ENCODE measurements around the gene SLF2. TPM values are rescaled to one million over a fixed set of nuclear protein-coding genes. Genes with fewer than 3 reads are reported as not detected.
A peak's percentile ranks its signal among the peaks of the same experiment; 100 is the strongest.

The SLF2 gene
- total and polyA plus RNA-seq, 8 donors: 9.5 to 16.8 (median 11.8) TPM

DNA sequence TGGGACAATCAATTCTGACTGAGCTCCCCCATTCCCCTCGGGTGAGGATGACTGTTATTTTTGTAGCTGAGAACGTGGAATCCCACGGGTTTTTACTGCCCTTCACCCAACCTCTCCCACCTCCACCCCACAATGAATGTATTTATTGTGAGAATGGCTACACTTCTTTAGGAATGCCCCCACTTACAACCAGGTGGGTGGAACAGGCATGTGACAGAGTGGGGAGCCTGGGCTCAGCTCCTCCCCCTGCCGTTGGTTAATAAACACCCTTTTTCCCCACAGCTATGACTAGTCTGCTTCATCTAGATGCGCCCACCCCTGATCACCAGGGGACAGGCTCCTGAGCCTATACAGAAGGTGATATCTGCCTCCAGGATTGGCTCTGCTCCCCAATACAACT is 72.6 kb downstream of the SLF2 start:
- no peak for FAIRE-seq

DNA sequence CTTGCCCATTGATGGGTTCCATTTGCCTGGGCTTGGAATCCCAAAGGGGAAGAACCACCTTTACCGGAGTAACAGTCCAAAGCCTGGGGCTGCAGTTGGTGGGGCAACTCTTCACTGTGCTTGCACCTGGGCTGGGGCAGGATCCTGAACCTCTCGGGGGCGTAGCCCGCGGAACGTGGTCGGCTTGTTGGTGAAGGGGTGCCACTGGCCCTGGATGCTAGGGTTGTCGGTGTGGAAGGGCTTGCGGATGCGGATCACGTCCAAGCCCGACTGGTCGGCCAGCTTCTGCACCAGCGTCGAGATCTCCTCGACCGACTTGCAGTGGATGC is 73.8 kb downstream of the SLF2 start:
- intact Hi-C loops (cut with DNase I): no loop called here
- WGBS, 2 donors: 5 to 6% methylated on average over 17 of the region's 17 CpGs
- peak overlapping the region; percentile 74 to 96 (median 84) for H3K4me3 ChIP-seq
- H3K36me3 ChIP-seq: peaks cover 0 to 3% (median 0%) of the 10 kb centered on the region in 3 donors
- ATAC-seq: peak in 2 of 4 donors; percentile 3 to 19
- no peaks in the 10 kb centered on the region for H3K27me3 ChIP-seq
- TF ChIP-seq, protein P1, sequence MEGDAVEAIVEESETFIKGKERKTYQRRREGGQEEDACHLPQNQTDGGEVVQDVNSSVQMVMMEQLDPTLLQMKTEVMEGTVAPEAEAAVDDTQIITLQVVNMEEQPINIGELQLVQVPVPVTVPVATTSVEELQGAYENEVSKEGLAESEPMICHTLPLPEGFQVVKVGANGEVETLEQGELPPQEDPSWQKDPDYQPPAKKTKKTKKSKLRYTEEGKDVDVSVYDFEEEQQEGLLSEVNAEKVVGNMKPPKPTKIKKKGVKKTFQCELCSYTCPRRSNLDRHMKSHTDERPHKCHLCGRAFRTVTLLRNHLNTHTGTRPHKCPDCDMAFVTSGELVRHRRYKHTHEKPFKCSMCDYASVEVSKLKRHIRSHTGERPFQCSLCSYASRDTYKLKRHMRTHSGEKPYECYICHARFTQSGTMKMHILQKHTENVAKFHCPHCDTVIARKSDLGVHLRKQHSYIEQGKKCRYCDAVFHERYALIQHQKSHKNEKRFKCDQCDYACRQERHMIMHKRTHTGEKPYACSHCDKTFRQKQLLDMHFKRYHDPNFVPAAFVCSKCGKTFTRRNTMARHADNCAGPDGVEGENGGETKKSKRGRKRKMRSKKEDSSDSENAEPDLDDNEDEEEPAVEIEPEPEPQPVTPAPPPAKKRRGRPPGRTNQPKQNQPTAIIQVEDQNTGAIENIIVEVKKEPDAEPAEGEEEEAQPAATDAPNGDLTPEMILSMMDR (IDR thresholded peaks at IDR 0.05): no peak
- no peak for DNase-seq
- H3K4me1 ChIP-seq: peaks cover 7 to 27% (median 14%) of the 10 kb centered on the region in 3 donors
- FAIRE-seq: no peak
- no peaks in the 10 kb centered on the region for H3K9me3 ChIP-seq
- H3K27ac ChIP-seq: peak overlapping the region in 1 of 4 donors; percentile 62

More for the DNA sequence above, 72.6 kb downstream of the SLF2 start:
- ATAC-seq (no peak), DNase-seq (peak in 1 of 6 donors; percentile 40)
- peaks cover 0 to 3% (median 0%) of the 10 kb centered on the region in 3 donors for H3K36me3 ChIP-seq
- TF ChIP-seq, protein P1 (IDR thresholded peaks at IDR 0.05): no peak
- H3K4me3 ChIP-seq: no peak overlapping the region
- H3K27me3 ChIP-seq: no peaks in the 10 kb centered on the region
- H3K9me3 ChIP-seq: no peaks in the 10 kb centered on the region
- intact Hi-C loops (cut with DNase I): no loop called here
- H3K4me1 ChIP-seq: peaks cover 7 to 27% (median 14%) of the 10 kb centered on the region in 3 donors
- no peak overlapping the region for H3K27ac ChIP-seq
- 30 to 36% methylated on average over 5 of the region's 5 CpGs for WGBS, 2 donors

DNA sequence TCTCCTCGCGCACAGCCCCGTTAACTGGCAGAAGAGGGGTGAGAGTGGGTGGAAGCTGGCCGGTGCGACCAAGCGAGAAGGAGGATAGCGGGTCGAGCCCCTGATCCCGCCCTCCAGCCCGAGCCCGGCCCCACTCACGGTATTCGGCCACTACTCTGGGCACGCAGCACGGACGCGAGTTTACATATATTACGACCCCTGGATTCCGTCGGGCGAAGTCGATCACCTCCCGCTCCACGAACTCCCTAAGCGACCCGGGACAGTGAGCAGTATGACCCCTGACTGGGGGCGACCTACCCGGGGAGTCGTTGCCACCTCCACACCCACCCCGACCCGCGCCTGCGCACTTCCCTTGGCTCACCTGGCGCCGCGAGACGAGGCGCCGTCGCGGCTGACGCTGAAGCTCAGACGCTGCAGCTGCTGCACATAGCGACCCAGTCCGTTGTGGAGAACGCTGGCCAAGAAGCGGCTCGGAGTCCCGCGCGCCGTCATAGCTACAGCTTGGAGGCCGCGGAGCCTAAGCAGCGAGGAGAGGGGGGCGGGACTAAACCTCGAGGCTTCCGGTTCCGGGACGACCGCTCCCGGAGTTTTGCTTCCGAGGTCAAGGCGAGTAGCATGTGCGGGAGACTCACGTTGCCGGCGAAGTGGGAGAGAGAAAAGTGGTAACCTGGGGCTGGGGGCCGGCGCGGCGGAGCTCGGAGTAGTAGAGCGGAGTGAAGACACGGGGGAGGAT is 74.4 kb downstream of the SLF2 start, which contains the start of the genes MRPL43 and TWNK:
Gene MRPL43, minus strand, starts transcription at position 546 of the 733 bp plus-strand sequence. Its CDS starts 54 bp downstream, at position 492.
Gene TWNK, plus strand, starts transcription at position 592 of the 733 bp plus-strand sequence. CDS start 668 bp downstream, outside the sequence.
- ATAC-seq (peak; percentile 87 to 96 (median 94)), DNase-seq (peak; percentile 76 to 92 (median 86)), FAIRE-seq (no peak)
- Histone ChIP-seq H3K4me1 (peaks cover 7 to 27% (median 14%) of the 10 kb centered on the region in 3 donors), H3K36me3 (peaks cover 0 to 3% (median 0%) of the 10 kb centered on the region in 3 donors), H3K9me3 (no peaks in the 10 kb centered on the region), H3K27me3 (no peaks in the 10 kb centered on the region), H3K4me3 (peak within 1 kb of the TSS; percentile 74 to 96 (median 84)), H3K27ac (peak within 1 kb of the TSS; percentile 35 to 72 (median 66))
- TF ChIP-seq, protein P1 (IDR thresholded peaks at IDR 0.05): no peak
- intact Hi-C loops (cut with DNase I): no loop called here
- WGBS, 2 donors: 1% methylated on average over 72 to 75 of the region's 75 CpGs

DNA sequence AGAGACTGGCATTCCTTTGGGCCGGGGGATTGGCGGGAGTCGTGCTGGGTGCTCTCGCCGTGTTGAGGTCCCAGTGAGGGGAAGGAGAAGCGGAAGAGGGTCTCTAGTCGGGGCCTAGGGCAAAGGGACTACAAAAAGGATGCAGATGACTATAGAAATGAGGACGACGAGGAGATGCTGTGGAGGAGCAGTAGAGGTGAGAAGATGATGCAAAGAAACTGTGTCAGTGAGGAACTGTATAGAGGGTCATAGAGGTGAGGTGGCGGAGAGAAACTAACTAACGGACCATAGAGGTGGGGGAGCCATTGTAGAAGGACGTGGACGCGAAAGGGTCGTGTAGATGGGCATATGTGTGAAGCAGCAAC is 74.9 kb downstream of the SLF2 start:
- no peak for FAIRE-seq
- TF ChIP-seq, protein P1 (IDR thresholded peaks at IDR 0.05): no peak
- H3K27ac ChIP-seq: peak overlapping the region in 2 of 4 donors; percentile 35 to 70
- H3K4me1 ChIP-seq: peaks cover 7 to 27% (median 14%) of the 10 kb centered on the region in 3 donors
- H3K27me3 ChIP-seq: no peaks in the 10 kb centered on the region
- no peak for DNase-seq
- peak overlapping the region; percentile 74 to 96 (median 84) for H3K4me3 ChIP-seq
- WGBS, 2 donors: 2 to 4% methylated on average over 15 of the region's 15 CpGs
- no peak for ATAC-seq
- H3K9me3 ChIP-seq: no peaks in the 10 kb centered on the region
- peaks cover 0 to 3% (median 0%) of the 10 kb centered on the region in 3 donors for H3K36me3 ChIP-seq
- intact Hi-C loops (cut with DNase I): no loop called here

DNA sequence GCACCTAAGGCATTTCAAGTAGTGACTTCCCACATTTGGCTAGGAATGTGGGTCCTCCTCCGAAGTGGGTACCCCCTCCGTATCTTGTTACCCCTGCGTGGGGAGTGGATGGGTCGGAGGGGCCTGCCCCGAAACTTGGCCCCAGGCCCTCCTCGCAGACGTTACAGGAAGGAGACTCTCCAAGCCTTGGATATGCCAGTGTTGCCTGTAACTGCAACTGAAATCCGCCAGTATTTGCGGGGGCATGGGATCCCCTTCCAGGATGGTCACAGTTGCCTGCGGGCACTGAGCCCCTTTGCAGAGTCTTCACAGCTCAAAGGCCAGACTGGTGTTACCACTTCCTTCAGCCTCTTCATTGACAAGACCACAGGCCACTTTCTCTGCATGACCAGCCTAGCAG is 75.4 kb downstream of the SLF2 start:
- no peaks in the 10 kb centered on the region for H3K27me3 ChIP-seq
- no peak overlapping the region for H3K27ac ChIP-seq
- H3K4me1 ChIP-seq: peaks cover 7 to 27% (median 14%) of the 10 kb centered on the region in 3 donors
- ATAC-seq (no peak), DNase-seq (peak in 2 of 6 donors; percentile 31 to 37), FAIRE-seq (no peak)
- H3K36me3 ChIP-seq: peaks cover 0 to 3% (median 0%) of the 10 kb centered on the region in 3 donors
- TF ChIP-seq, protein P1 (IDR thresholded peaks at IDR 0.05): no peak
- 53 to 58% methylated on average over 10 of the region's 10 CpGs for WGBS, 2 donors
- H3K9me3 ChIP-seq: no peaks in the 10 kb centered on the region
- intact Hi-C loops (cut with DNase I): no loop called here
- peak overlapping the region; percentile 74 to 96 (median 84) for H3K4me3 ChIP-seq

Data from pancreas (tissue), 10 donors.